ENCODE data around the gene MTCL1.

DNA sequence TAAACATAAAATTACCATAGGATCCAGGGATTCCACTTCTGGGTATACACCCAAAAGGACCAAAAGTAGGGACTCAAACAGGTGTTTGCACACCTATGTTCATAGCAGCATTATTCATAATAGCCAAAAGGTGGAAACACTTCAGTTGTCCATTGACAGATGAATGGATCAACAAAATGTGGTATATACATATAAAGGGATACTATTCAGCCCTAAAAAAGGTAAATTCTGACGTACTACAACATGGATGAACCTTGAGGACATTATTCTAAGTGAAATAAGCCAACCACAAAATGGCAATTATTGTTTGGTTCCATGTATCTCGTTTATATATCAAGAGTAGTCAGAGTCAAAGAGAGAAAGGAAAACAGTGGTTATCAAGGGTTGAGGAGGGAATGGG lies 128.1 kb downstream of the MTCL1 start:
- TF ChIP-seq EZH2 (IDR thresholded peaks at IDR 0.05; ENCODE audit: borderline replicate concordance, low read depth, low read length, poor library complexity, severe bottlenecking), result no peak
- TF ChIP-seq, protein P1, sequence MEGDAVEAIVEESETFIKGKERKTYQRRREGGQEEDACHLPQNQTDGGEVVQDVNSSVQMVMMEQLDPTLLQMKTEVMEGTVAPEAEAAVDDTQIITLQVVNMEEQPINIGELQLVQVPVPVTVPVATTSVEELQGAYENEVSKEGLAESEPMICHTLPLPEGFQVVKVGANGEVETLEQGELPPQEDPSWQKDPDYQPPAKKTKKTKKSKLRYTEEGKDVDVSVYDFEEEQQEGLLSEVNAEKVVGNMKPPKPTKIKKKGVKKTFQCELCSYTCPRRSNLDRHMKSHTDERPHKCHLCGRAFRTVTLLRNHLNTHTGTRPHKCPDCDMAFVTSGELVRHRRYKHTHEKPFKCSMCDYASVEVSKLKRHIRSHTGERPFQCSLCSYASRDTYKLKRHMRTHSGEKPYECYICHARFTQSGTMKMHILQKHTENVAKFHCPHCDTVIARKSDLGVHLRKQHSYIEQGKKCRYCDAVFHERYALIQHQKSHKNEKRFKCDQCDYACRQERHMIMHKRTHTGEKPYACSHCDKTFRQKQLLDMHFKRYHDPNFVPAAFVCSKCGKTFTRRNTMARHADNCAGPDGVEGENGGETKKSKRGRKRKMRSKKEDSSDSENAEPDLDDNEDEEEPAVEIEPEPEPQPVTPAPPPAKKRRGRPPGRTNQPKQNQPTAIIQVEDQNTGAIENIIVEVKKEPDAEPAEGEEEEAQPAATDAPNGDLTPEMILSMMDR (conservative IDR thresholded peaks at IDR 0.05; ENCODE audit: low read depth, low read length), result no peak

All from A673 (cell line).